GM12878 (cell line): ENCODE results near the gene SETBP1. TPM values are rescaled to one million over a fixed set of nuclear protein-coding genes. Genes with fewer than 3 reads are reported as not detected.

Source experiments
- ATAC-seq: fragments of 200-7000 bp; cut with Tn5 transposase; 3 replicates; pipeline ENCODE4 v1.9.1; 2020; ENCODE audit warnings: mild to moderate bottlenecking, moderate library complexity
- BruUV-seq: library from RNA; stranded (reverse); fragments of 400-500 nt; replicated peaks from 2 replicates; lab custom pipeline; 2021; lab: Mats Ljungman, UMichigan
- CTCF ChIA-PET: fragments of 300-600 bp; sonication (Branson Sonifier 250); formaldehyde crosslinking; extraction: SDS; loops from one replicate; lab custom pipeline; 2021; ENCODE audit warnings: inconsistent platforms; lab: Yijun Ruan, JAX
- POLR2A ChIA-PET: fragments of 350-600 bp; formaldehyde crosslinking; extraction: SDS; loops from one replicate; lab custom pipeline; 2021; ENCODE audit warnings: inconsistent platforms; lab: Charles Lee
- RAD21 ChIA-PET: fragments of 300-600 bp; sonication (Branson Sonifier 250); formaldehyde crosslinking; loops from one replicate; lab custom pipeline; 2023; ENCODE audit warnings: antibody characterized with exemption; ENCODE audit not compliant: unreplicated experiment; lab: Charles Lee
- SMC1A ChIA-PET: fragments of 300-600 bp; sonication (Branson Sonifier 250); formaldehyde crosslinking; loops from one replicate; lab custom pipeline; 2023; ENCODE audit not compliant: unreplicated experiment, uncharacterized antibody; lab: Charles Lee
- DNase-seq: peaks from one replicate; pipeline ENCODE4 v3.0.0-alpha.2; 2011; ENCODE audit warnings: low read depth, low spot score
- FAIRE-seq: peaks from 3 replicates; lab custom pipeline; 2011; peaks lifted over from hg19 to GRCh38; lab: Jason Lieb, UNC
- H2AFZ ChIP-seq: 2 replicates; pipeline ENCODE4 v1.6.0; 2011; ENCODE audit warnings: low read depth, low read length, control low read depth; ENCODE audit not compliant: control insufficient read depth
- H3K27ac ChIP-seq: 2 replicates; pipeline ENCODE4 v1.5.1; 2011; ENCODE audit warnings: control low read depth; ENCODE audit not compliant: control insufficient read depth, insufficient read depth
- H3K27me3 ChIP-seq, 2 experiments: replicated peaks in 1 of 2; 2 replicates each; pipeline versions ENCODE4 v1.6.0 to v1.6.1; 2011; ENCODE audit warnings: low read length in 1 of 2; ENCODE audit not compliant: control insufficient read depth in 2 of 2, insufficient read depth in 2 of 2
- H3K36me3 ChIP-seq, 2 experiments: 2 replicates each; pipeline ENCODE4 v1.5.1; 2011; ENCODE audit warnings: low read length in 1 of 2; ENCODE audit not compliant: control insufficient read depth in 2 of 2, insufficient read depth in 2 of 2
- H3K4me1 ChIP-seq: 2 replicates; pipeline ENCODE4 v1.6.1; 2011; ENCODE audit warnings: mild to moderate bottlenecking, low read length, moderate library complexity, mixed read lengths; ENCODE audit not compliant: control insufficient read depth, insufficient read depth
- H3K4me2 ChIP-seq: 2 replicates; pipeline ENCODE4 v1.6.0; 2011; ENCODE audit warnings: control low read depth; ENCODE audit not compliant: control insufficient read depth, insufficient read depth
- H3K4me3 ChIP-seq: fragments of 200-600 bp; sonication (generic); 2 replicates; pipeline ENCODE4 v1.5.1; 2016
- H3K79me2 ChIP-seq: 2 replicates; pipeline ENCODE4 v1.6.0; 2011; ENCODE audit warnings: low read length; ENCODE audit not compliant: control insufficient read depth, insufficient read depth
- H3K9ac ChIP-seq: 2 replicates; pipeline ENCODE4 v1.8.0; 2011; ENCODE audit warnings: low read length, control low read depth, mixed read lengths; ENCODE audit not compliant: control insufficient read depth, insufficient read depth
- H3K9me3 ChIP-seq: replicated peaks from 3 replicates; pipeline ENCODE4 v1.5.1; 2011; ENCODE audit warnings: mild to moderate bottlenecking, low read length; ENCODE audit not compliant: control insufficient read depth, insufficient read depth
- H4K20me1 ChIP-seq: 2 replicates; pipeline ENCODE4 v1.6.0; 2011; ENCODE audit not compliant: control insufficient read depth, insufficient read depth
- EGR1 ChIP-seq, 2 experiments: IDR thresholded peaks; 1 replicate in 1 of 2; 2 replicates in 1 of 2; pipeline ENCODE4 v1.6.1; 2011 to 2012; ENCODE audit warnings: low read depth in 2 of 2, low read length in 2 of 2, borderline replicate concordance in 1 of 2, mild to moderate bottlenecking in 1 of 2, moderate library complexity in 1 of 2
- FOXM1 ChIP-seq: IDR thresholded peaks from 2 replicates; pipeline ENCODE4 v1.6.1; 2012; ENCODE audit warnings: low read depth, mild to moderate bottlenecking, inconsistent platforms, low read length, moderate library complexity
- GABPA ChIP-seq: IDR thresholded peaks from 2 replicates; pipeline ENCODE4 v1.6.1; 2014; ENCODE audit warnings: antibody characterized with exemption, low read depth, mild to moderate bottlenecking, inconsistent platforms
- HDGF ChIP-seq: fragments of 450-650 bp; IDR thresholded peaks from 2 replicates; pipeline ENCODE4 v1.6.1; 2016; ENCODE audit warnings: antibody characterized with exemption
- KDM1A ChIP-seq: fragments of 200-600 bp; sonication (generic); IDR thresholded peaks from 2 replicates; pipeline ENCODE4 v1.6.1; 2016; ENCODE audit warnings: borderline replicate concordance
- MEF2A ChIP-seq: IDR thresholded peaks from 2 replicates; pipeline ENCODE4 v1.6.1; 2011; ENCODE audit warnings: low read depth, mild to moderate bottlenecking, low read length, moderate library complexity; ENCODE audit not compliant: insufficient read depth
- MTA2 ChIP-seq: fragments of 450-650 bp; IDR thresholded peaks from 2 replicates; pipeline ENCODE4 v1.6.1; 2016; ENCODE audit warnings: low read depth, mild to moderate bottlenecking, moderate library complexity
- NBN ChIP-seq: fragments of 450-650 bp; IDR thresholded peaks from 2 replicates; pipeline ENCODE4 v1.6.1; 2016
- NFIC ChIP-seq: IDR thresholded peaks from 2 replicates; pipeline ENCODE4 v1.6.1; 2012; ENCODE audit warnings: low read depth, mild to moderate bottlenecking, inconsistent platforms, low read length, moderate library complexity
- NFXL1 ChIP-seq: fragments of 450-650 bp; IDR thresholded peaks from 2 replicates; pipeline ENCODE4 v1.6.1; 2017; ENCODE audit warnings: antibody characterized with exemption, mild to moderate bottlenecking, borderline replicate concordance
- RAD51 ChIP-seq: fragments of 450-650 bp; IDR thresholded peaks from 2 replicates; pipeline ENCODE4 v1.6.1; 2016; ENCODE audit warnings: moderate library complexity, mild to moderate bottlenecking, inconsistent platforms
- RBBP5 ChIP-seq: fragments of 200-600 bp; sonication (generic); conservative IDR thresholded peaks from 2 replicates; pipeline ENCODE4 v1.6.1; 2016
- SREBF2 ChIP-seq: IDR thresholded peaks from 2 replicates; pipeline ENCODE4 v1.6.1; 2012; ENCODE audit warnings: mild to moderate bottlenecking, low read length
- ZSCAN29 ChIP-seq: fragments of 450-650 bp; IDR thresholded peaks from 2 replicates; pipeline ENCODE4 v1.6.1; 2017; ENCODE audit warnings: mild to moderate bottlenecking, moderate library complexity
- WGBS: methylation state at CpG from one replicate; pipeline ENCODE4 v1.1.6; 2016; ENCODE audit warnings: low lambda C conversion rate; ENCODE audit not compliant: insufficient replicate concordance, insufficient coverage; ENCODE audit errors: missing lambda C conversion rate; 5-methylcytosine and 5-hydroxymethylcytosine counted together
- in situ Hi-C: fragments of 300-500 bp; cut with MboI; formaldehyde crosslinking; loops from 9 replicates; pipeline ENCODE4 v1.14.3; 2018; ENCODE audit warnings: mixed read lengths
- intact Hi-C: fragments of 100-400 bp; cut with micrococcal nuclease; formaldehyde crosslinking; loops from one replicate; pipeline ENCODE4 v1.14.2; 2022; ENCODE audit not compliant: unreplicated experiment
- polyA plus RNA-seq, 11 experiments: library from polyadenylated mRNA; depleted of rRNA in 4 of 11; unstranded in 6 of 11; stranded (reverse) in 5 of 11; fragments of >200 nt; fragmentation: Nextera tagmentation in 4 of 11; fragmentation: Illumina TruSeq in 1 of 11; extraction: Ambion mirVana in 4 of 11; extraction: Trizol in 1 of 11; gene quantifications; 1 replicate in 1 of 11; 2 replicates in 10 of 11; pipeline versions ENCODE4 v1.2.1 to v1.2.3, GENCODE V29; 2011 to 2016; ENCODE audit warnings: inconsistent platforms in 2 of 11, missing spikeins in 2 of 11, low read depth in 1 of 11
- total RNA-seq, 4 experiments: library from RNA; depleted of rRNA in 3 of 4; stranded (reverse); fragments of >200 nt in 3 of 4; fragmentation: Illumina TruSeq in 1 of 4; extraction: Trizol in 1 of 4; gene quantifications; 2 replicates each; pipeline versions ENCODE4 v1.2.1 to v1.2.3, GENCODE V29; 2013 to 2021
- TF ChIP-seq, protein P1 (sequence below): fragments of 450-650 bp; formaldehyde crosslinking; IDR thresholded peaks from 2 replicates; pipeline ENCODE4 v1.5.0; 2022; ENCODE audit warnings: mild to moderate bottlenecking, missing genetic modification characterization
- TF ChIP-seq, protein P2 (sequence below): fragments of 450-650 bp; IDR thresholded peaks from 2 replicates; pipeline ENCODE4 v1.6.1; 2016; ENCODE audit warnings: mild to moderate bottlenecking
- TF ChIP-seq, protein P3 (sequence below), 3 experiments: IDR thresholded peaks in 2 of 3; conservative IDR thresholded peaks in 1 of 3; 2 replicates each; pipeline ENCODE4 v1.5.1; 2011; ENCODE audit warnings: low read depth in 3 of 3, low read length in 3 of 3, mild to moderate bottlenecking in 3 of 3, control low read depth in 2 of 3, moderate library complexity in 2 of 3, inconsistent platforms in 1 of 3, mixed read lengths in 1 of 3; ENCODE audit not compliant: control insufficient read depth in 2 of 3, insufficient read depth in 1 of 3; ENCODE audit errors: extremely low read depth in 1 of 3

Gene SETBP1
- total and polyA plus RNA-seq, 10 of the 15 experiments (the other 5 are each of a cell fraction or from before 2014, with no cell fraction given), result 0.99 to 29.7 (median 8.3) TPM

DNA sequence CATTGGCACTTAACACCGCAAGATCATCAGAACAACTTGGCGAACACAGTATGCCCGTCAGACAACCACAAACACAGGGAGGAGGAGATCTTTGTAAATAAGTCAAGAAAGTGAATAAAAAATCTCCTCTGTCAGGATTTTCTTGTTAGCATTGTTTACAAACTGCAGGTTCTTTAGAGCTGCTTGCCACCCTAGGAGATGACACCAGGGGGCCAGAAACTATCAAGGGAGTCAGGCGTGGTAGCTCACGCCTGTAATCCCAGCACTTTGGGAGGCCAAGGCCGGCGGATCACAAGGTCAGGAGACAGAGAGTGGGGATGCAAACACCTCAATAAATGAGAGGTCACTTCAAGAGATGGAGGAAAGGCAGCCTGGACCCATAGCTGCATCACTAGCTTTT is 428.1 kb downstream of the SETBP1 start (continued):
- TF ChIP-seq, protein P1, sequence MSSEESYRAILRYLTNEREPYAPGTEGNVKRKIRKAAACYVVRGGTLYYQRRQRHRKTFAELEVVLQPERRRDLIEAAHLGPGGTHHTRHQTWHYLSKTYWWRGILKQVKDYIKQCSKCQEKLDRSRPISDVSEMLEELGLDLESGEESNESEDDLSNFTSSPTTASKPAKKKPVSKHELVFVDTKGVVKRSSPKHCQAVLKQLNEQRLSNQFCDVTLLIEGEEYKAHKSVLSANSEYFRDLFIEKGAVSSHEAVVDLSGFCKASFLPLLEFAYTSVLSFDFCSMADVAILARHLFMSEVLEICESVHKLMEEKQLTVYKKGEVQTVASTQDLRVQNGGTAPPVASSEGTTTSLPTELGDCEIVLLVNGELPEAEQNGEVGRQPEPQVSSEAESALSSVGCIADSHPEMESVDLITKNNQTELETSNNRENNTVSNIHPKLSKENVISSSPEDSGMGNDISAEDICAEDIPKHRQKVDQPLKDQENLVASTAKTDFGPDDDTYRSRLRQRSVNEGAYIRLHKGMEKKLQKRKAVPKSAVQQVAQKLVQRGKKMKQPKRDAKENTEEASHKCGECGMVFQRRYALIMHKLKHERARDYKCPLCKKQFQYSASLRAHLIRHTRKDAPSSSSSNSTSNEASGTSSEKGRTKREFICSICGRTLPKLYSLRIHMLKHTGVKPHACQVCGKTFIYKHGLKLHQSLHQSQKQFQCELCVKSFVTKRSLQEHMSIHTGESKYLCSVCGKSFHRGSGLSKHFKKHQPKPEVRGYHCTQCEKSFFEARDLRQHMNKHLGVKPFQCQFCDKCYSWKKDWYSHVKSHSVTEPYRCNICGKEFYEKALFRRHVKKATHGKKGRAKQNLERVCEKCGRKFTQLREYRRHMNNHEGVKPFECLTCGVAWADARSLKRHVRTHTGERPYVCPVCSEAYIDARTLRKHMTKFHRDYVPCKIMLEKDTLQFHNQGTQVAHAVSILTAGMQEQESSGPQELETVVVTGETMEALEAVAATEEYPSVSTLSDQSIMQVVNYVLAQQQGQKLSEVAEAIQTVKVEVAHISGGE (CRISPR knock-in tag), result no peak

DNA sequence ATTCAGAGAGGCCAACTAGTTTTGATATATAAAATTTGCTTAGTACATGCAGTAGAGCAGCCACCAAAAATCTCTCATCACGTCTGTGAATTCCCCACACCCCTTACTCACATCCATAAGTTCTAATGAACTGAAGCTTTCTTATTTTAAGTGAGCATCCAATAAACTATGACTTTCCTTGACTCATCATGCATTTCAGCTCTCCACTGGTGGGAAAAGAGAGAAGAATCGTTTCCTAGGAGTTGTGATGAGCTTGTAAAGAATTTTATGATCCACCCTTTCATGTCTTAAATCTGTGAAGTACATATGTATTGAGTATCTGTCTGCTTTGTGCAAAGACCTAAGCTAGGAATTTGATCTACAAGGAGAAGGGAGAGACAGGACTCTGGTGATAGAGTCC is 428.6 kb downstream of the SETBP1 start:
- Histone ChIP-seq H3K36me3 (no peaks in the 10 kb centered on the region), H4K20me1 (no peaks in the 10 kb centered on the region), H3K27me3 (no peaks in the 10 kb centered on the region), H3K9me3 (peaks cover 1% of the 10 kb centered on the region; the same call in 2 of the 3 replicates), H3K4me3 (no peak overlapping the region), H3K79me2 (no peaks in the 10 kb centered on the region), H3K27ac (no peak overlapping the region), H2AFZ (no peak overlapping the region), H3K4me1 (peaks cover 24% of the 10 kb centered on the region), H3K4me2 (no peak overlapping the region), H3K9ac (no peak overlapping the region)
- ChIA-PET CTCF (interaction anchor here (0.7 to 5.8 kb wide), 3 partner anchors 15 to 103 kb away, joined by 3 to 25 read pairs (median 3); no protein-coding TSS in a partner anchor), POLR2A (no interaction called here), RAD21 (interaction anchor here (1.3 to 1.5 kb wide), 2 partner anchors 87 to 88 kb away, joined by 3 to 6 read pairs; no protein-coding TSS in a partner anchor), SMC1A (interaction anchor here (0.8 to 3.0 kb wide), 8 partner anchors 12 to 100 kb away, joined by 3 to 8 read pairs (median 4); no protein-coding TSS in a partner anchor)
- no peak for FAIRE-seq
- 98% methylated on average over 2 of the region's 2 CpGs for WGBS
- in situ Hi-C loops (no loop called here), intact Hi-C loops (loop anchor here (5.0 kb wide), 2 partner anchors 103 to 197 kb away; no protein-coding TSS in a partner anchor)
- BruUV-seq, result no TSS peak
- TF ChIP-seq, protein P2, sequence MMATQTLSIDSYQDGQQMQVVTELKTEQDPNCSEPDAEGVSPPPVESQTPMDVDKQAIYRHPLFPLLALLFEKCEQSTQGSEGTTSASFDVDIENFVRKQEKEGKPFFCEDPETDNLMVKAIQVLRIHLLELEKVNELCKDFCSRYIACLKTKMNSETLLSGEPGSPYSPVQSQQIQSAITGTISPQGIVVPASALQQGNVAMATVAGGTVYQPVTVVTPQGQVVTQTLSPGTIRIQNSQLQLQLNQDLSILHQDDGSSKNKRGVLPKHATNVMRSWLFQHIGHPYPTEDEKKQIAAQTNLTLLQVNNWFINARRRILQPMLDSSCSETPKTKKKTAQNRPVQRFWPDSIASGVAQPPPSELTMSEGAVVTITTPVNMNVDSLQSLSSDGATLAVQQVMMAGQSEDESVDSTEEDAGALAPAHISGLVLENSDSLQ, result no peak
- TF ChIP-seq NFXL1 (no peak), KDM1A (no peak), EGR1 (IDR thresholded peaks at IDR 0.05; ENCODE audit: borderline replicate concordance in 1 of 2, low read depth in 2 of 2, low read length in 2 of 2) (no peak), HDGF (no peak), GABPA (no peak), MTA2 (no peak), RBBP5 (no peak), SREBF2 (no peak), ZSCAN29 (no peak), MEF2A (no peak), NFIC (no peak), RAD51 (no peak), NBN (no peak), FOXM1 (no peak)
- TF ChIP-seq, protein P3, sequence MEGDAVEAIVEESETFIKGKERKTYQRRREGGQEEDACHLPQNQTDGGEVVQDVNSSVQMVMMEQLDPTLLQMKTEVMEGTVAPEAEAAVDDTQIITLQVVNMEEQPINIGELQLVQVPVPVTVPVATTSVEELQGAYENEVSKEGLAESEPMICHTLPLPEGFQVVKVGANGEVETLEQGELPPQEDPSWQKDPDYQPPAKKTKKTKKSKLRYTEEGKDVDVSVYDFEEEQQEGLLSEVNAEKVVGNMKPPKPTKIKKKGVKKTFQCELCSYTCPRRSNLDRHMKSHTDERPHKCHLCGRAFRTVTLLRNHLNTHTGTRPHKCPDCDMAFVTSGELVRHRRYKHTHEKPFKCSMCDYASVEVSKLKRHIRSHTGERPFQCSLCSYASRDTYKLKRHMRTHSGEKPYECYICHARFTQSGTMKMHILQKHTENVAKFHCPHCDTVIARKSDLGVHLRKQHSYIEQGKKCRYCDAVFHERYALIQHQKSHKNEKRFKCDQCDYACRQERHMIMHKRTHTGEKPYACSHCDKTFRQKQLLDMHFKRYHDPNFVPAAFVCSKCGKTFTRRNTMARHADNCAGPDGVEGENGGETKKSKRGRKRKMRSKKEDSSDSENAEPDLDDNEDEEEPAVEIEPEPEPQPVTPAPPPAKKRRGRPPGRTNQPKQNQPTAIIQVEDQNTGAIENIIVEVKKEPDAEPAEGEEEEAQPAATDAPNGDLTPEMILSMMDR (IDR thresholded peaks at IDR 0.05 in 2 of 3, conservative IDR thresholded peaks at IDR 0.05 in 1 of 3; ENCODE audit: control insufficient read depth in 2 of 3, extremely low read depth in 1 of 3, insufficient read depth in 1 of 3, low read depth in 3 of 3, low read length in 3 of 3), result no peak
- no peak for DNase-seq
- no peak for ATAC-seq
